ENCODE measurements around the gene TXNL4B. TPM values are rescaled to one million over a fixed set of nuclear protein-coding genes. Genes with fewer than 3 reads are reported as not detected.
A peak's percentile ranks its signal among the peaks of the same experiment; 100 is the strongest.

The TXNL4B gene
- total and polyA plus RNA-seq, 4 donors = 5.4 to 17.7 (median 12.7) TPM

DNA sequence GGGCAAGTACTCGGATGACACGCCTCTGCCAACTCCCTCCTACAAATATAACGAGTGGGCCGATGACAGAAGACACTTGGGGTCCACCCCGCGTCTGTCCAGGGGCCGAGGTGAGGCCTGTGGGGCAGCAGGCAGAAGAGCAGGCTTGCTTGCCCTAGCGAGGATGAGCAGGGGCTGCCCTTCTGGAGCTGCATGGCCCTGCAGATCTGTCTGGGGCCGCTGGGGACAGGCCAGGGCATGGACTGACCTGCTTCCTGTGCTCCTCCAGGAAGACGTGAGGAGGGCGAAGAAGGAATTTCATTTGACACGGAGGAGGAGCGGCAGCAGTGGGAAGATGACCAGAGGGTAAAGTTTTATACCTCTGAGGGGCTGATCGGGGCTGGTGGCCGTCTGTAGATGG, 5.5 kb upstream of the TXNL4B start:
- 89 to 94% methylated on average over 15 of the region's 15 CpGs for WGBS, 2 donors
- no peak overlapping the region for H3K4me3 ChIP-seq
- no peak overlapping the region for H3K27ac ChIP-seq (ENCODE audit: low read depth in 1 of 2, low read length in 1 of 2)
- DNase-seq (no peak), ATAC-seq (ENCODE audit: insufficient read depth, low FRiP score) (no peak)
- peaks cover 22 to 61% (median 52%) of the 10 kb centered on the region in 4 donors for H3K36me3 ChIP-seq (ENCODE audit: control insufficient read depth in 4 of 4, insufficient read depth in 4 of 4, low read length in 4 of 4)
- TF ChIP-seq, protein P1, sequence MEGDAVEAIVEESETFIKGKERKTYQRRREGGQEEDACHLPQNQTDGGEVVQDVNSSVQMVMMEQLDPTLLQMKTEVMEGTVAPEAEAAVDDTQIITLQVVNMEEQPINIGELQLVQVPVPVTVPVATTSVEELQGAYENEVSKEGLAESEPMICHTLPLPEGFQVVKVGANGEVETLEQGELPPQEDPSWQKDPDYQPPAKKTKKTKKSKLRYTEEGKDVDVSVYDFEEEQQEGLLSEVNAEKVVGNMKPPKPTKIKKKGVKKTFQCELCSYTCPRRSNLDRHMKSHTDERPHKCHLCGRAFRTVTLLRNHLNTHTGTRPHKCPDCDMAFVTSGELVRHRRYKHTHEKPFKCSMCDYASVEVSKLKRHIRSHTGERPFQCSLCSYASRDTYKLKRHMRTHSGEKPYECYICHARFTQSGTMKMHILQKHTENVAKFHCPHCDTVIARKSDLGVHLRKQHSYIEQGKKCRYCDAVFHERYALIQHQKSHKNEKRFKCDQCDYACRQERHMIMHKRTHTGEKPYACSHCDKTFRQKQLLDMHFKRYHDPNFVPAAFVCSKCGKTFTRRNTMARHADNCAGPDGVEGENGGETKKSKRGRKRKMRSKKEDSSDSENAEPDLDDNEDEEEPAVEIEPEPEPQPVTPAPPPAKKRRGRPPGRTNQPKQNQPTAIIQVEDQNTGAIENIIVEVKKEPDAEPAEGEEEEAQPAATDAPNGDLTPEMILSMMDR (IDR thresholded peaks at IDR 0.05; ENCODE audit: control extremely low read depth, extremely low read depth) = no peak
- H3K27me3 ChIP-seq (ENCODE audit: control insufficient read depth in 3 of 3, insufficient read depth in 3 of 3, low read length in 2 of 3) = no peaks in the 10 kb centered on the region
- H3K9me3 ChIP-seq (ENCODE audit: control insufficient read depth in 4 of 4, insufficient read depth in 3 of 4, low read length in 3 of 4) = no peaks in the 10 kb centered on the region
- no peak overlapping the region for H3K9ac ChIP-seq (ENCODE audit: insufficient read depth in 1 of 2, low read length in 2 of 2)
- peaks cover 0 to 11% (median 3%) of the 10 kb centered on the region in 5 donors for H3K4me1 ChIP-seq (ENCODE audit: control insufficient read depth in 5 of 5, insufficient read depth in 5 of 5, low read length in 5 of 5)

- H3K9ac ChIP-seq (ENCODE audit: insufficient read depth in 1 of 2, low read length in 2 of 2) = peak overlapping the region; percentile 93 to 99
- TF ChIP-seq, protein P1 (IDR thresholded peaks at IDR 0.05; ENCODE audit: control extremely low read depth, extremely low read depth) = no peak
- H3K27me3 ChIP-seq (ENCODE audit: control insufficient read depth in 3 of 3, insufficient read depth in 3 of 3, low read length in 2 of 3) = no peaks in the 10 kb centered on the region
- H3K4me3 ChIP-seq = peak overlapping the region; percentile 100
- H3K4me1 ChIP-seq (ENCODE audit: control insufficient read depth in 5 of 5, insufficient read depth in 5 of 5, low read length in 5 of 5) = peaks cover 0 to 25% (median 6%) of the 10 kb centered on the region in 5 donors
- DNase-seq = no peak
- H3K27ac ChIP-seq (ENCODE audit: low read depth in 1 of 2, low read length in 1 of 2) = peak overlapping the region; percentile 89 to 94
- 1% methylated on average over 11 of the region's 11 CpGs for WGBS, 2 donors
- peak; percentile 1 for ATAC-seq (ENCODE audit: insufficient read depth, low FRiP score)
- peaks cover 12 to 33% (median 18%) of the 10 kb centered on the region in 4 donors for H3K36me3 ChIP-seq (ENCODE audit: control insufficient read depth in 4 of 4, insufficient read depth in 4 of 4, low read length in 4 of 4)
- H3K9me3 ChIP-seq (ENCODE audit: control insufficient read depth in 4 of 4, insufficient read depth in 3 of 4, low read length in 3 of 4) = no peaks in the 10 kb centered on the region
These were observed 818 bp upstream of the TXNL4B start for GRCh38 chr16:72094266-72094610.

- TF ChIP-seq, protein P1 (IDR thresholded peaks at IDR 0.05; ENCODE audit: control extremely low read depth, extremely low read depth) = no peak
- WGBS, 2 donors = 1% methylated on average over 22 of the region's 22 CpGs
- Histone ChIP-seq H3K36me3 (ENCODE audit: control insufficient read depth in 4 of 4, insufficient read depth in 4 of 4, low read length in 4 of 4) (peaks cover 18 to 43% (median 18%) of the 10 kb centered on the region in 4 donors), H3K4me1 (ENCODE audit: control insufficient read depth in 5 of 5, insufficient read depth in 5 of 5, low read length in 5 of 5) (peaks cover 0 to 25% (median 6%) of the 10 kb centered on the region in 5 donors), H3K9me3 (ENCODE audit: control insufficient read depth in 4 of 4, insufficient read depth in 3 of 4, low read length in 3 of 4) (no peaks in the 10 kb centered on the region), H3K27ac (ENCODE audit: low read depth in 1 of 2, low read length in 1 of 2) (peak overlapping the region; percentile 84 to 89), H3K9ac (ENCODE audit: insufficient read depth in 1 of 2, low read length in 2 of 2) (peak overlapping the region; percentile 82 to 91), H3K4me3 (peak overlapping the region; percentile 79), H3K27me3 (ENCODE audit: control insufficient read depth in 3 of 3, insufficient read depth in 3 of 3, low read length in 2 of 3) (no peaks in the 10 kb centered on the region)
- ATAC-seq (ENCODE audit: insufficient read depth, low FRiP score) = no peak
- DNase-seq = peak; percentile 19 to 64 (median 56)
These were observed 480 bp downstream of the TXNL4B start for GRCh38 chr16:72092832-72093447.

All from lung (tissue), 12 donors.